GM18508 (cell line): ENCODE measurements around the gene PPP2R1B.
A peak's percentile ranks its signal among the peaks of the same experiment; 100 is the strongest.

ENCODE experiments used
- ATAC-seq: cut with Tn5 transposase; IDR thresholded peaks from one replicate; pipeline ENCODE4 v1.9.1; 2021; ENCODE audit warnings: moderate number of reproducible peaks; ENCODE audit not compliant: insufficient read depth, unreplicated experiment

The PPP2R1B gene

GRCh38 chr11:111765984-111766833 lies at the start of gene PPP2R1B:
TSS of gene PPP2R1B (minus strand) at chr11:111766389. CDS start at chr11:111766361, 28 bp downstream.
- peak; percentile 40 for ATAC-seq

- ATAC-seq = no peak
Measured at GRCh38 chr11:111815489-111815888, 49.3 kb upstream of the PPP2R1B start.

GRCh38 chr11:111814557-111815320 lies 48.5 kb upstream of the PPP2R1B start:
- no peak for ATAC-seq

DNA sequence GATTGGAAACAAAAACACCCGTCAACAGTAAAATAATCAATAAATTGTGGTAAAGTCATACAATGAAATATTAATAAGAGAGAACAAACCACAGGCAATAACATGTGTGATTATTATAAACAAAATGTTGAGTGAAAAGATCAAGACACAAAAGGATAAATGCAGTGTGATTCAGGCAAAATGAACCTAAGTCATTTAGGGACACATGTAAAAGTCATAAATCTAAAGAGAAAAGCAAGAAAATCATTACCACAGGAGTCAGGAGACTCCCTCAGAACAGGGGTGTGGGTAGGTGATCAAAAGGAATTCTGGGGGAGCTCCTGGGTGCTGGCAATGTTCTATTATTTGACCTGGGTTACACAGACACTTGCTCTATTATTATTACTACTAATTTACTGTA lies 47.9 kb upstream of the PPP2R1B start:
- ATAC-seq = no peak

DNA sequence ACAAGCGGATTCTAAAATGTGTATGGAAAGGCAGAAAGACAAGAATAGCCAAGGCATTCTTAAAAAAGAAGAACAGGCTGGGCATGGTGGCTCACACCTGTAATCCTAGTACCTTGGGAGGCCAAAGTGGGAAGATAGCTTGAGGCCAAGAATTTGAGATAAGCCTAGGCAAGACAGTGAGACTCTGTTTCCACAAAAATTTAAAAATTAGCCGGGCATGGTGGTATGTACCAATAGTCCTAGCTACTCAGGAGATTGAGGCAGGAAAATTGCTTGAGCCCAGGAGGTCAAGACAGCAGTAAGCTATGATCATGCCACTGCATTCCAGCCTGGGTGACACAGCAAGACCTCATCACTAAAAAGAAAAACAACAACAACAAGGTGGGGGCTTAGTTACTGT lies 46.0 kb upstream of the PPP2R1B start:
- no peak for ATAC-seq

DNA sequence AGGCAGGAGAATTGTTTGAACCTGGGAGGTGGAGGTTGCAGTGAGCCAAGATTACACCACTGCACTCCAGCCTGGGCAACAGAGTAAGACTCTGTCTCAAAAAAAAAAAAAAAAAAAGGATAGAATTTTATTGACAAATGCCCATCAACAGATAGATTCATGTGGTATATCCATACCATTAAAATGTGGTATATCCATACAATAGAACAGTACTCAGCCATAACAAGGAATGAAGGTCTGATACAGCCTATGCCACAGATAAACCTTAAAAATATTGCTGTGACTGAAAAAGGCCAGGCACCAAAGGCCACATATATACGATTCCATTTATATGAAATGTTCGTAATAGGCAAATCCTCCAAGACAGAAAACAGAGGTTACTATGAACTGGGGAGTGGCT lies 45.3 kb upstream of the PPP2R1B start:
- ATAC-seq = no peak

- no peak for ATAC-seq
Measured at GRCh38 chr11:111808834-111809233, 42.6 kb upstream of the PPP2R1B start.

DNA sequence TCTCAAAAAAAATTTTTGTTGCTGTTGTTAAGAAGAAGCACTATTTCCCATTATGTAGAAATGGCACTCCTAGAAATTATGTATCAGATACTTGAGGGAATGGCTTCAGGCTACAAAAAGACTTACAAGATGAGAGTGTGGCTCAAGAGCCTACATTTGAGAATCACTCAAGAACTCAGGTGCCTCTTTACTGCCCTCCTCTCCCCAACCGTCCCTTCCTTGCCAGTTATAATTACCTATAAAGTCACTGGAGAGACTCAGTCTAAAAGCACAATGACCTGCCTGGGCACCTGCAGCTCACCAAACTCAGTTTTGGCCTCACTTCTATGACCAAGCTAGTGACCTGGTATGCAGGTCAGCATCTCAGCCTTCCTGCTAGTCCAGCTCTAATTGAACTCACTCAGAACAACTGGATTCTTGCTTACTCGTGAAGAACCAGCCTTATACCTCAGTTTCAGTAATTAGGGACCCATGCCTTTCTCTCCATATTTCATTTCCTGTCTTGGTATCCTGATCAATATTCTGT lies 41.9 kb upstream of the PPP2R1B start:
- ATAC-seq = no peak

DNA sequence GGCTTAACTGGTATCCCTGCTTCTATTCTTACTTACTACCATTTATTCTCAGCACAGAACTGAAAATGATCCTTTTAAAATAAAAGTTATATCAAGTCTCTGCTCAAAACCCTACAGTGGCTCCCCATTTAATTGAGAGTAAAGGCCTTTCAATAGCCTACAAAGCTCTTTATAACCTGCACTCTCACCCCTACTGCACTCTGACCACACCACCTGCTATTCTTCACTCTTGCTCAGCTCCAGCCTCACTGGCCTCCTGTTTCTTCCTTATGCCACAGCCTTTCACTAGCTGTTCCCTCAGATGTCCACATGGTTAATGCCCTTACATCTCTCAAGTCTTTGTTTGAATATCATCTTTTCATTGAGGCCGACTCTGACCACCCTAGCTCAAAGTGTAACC lies 40.9 kb upstream of the PPP2R1B start:
- ATAC-seq = no peak

GRCh38 chr11:111801135-111801534 lies 34.9 kb upstream of the PPP2R1B start:
- no peak for ATAC-seq

GRCh38 chr11:111798279-111798678 lies 32.1 kb upstream of the PPP2R1B start:
- no peak for ATAC-seq

GRCh38 chr11:111797145-111797581 lies 31.0 kb upstream of the PPP2R1B start:
- no peak for ATAC-seq

- no peak for ATAC-seq
Measured at GRCh38 chr11:111796696-111797095, 30.5 kb upstream of the PPP2R1B start.

GRCh38 chr11:111795334-111795985 lies 29.3 kb upstream of the PPP2R1B start:
- no peak for ATAC-seq

DNA sequence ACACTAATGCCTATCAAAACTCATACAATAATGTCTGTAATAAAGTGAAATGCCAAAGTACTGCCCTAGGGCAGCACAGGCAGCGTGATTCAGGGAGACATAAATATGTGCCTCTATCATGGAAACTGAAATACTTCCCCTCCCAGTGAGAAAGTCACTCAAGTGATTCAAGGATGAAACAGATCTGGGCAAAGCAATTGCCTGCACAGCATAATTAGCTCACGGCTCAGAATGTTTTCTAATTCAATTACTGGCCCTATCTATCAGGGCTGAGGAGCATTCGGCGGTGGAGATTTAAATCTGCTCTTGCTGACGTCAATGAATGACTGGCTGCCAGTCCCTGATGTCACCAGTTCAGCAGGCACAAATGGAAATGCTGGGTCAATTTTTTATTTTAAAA lies 27.7 kb upstream of the PPP2R1B start:
- ATAC-seq = no peak

- ATAC-seq = no peak
Measured at GRCh38 chr11:111792955-111793500, 26.8 kb upstream of the PPP2R1B start.

- ATAC-seq = no peak
Measured at GRCh38 chr11:111792314-111792713, 26.1 kb upstream of the PPP2R1B start.

DNA sequence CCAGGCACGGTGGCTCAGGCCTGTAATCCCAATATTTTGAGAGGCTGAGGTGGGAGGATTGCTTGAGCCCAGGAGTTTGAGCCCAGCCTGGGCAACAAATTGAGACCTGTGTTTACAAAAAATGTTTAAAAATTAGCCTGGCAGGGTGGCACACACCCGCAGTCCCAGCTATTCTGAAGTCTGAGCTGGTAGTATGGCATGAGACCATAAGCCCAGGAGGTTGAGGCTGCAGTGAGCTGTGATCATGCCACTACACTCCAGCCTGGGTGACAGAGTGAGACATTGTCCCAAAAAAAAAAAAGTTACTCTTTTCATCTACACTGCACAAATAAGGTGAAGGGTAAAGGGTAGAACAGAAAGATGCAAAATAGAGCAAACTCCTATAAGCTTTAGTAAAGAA lies 22.3 kb upstream of the PPP2R1B start:
- no peak for ATAC-seq

DNA sequence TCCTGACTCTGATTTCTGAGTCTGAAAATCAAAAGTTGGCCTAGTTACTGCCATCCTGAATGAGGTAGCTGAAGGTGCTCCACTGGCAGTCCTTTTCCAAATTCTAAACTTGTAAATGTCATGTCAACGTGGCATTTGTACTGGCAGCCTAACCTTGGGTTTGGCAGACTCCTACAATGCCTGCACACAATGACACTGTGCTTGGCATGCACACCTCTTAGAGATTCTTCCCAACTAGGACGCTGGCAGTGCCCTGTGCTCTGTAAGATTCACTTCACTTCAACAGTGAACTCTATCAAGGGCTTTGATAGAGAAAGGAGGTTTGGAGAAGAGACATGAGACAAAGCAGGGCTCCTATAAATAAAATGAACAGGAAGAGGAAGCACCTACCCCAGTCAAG lies 21.9 kb upstream of the PPP2R1B start:
- ATAC-seq = no peak

DNA sequence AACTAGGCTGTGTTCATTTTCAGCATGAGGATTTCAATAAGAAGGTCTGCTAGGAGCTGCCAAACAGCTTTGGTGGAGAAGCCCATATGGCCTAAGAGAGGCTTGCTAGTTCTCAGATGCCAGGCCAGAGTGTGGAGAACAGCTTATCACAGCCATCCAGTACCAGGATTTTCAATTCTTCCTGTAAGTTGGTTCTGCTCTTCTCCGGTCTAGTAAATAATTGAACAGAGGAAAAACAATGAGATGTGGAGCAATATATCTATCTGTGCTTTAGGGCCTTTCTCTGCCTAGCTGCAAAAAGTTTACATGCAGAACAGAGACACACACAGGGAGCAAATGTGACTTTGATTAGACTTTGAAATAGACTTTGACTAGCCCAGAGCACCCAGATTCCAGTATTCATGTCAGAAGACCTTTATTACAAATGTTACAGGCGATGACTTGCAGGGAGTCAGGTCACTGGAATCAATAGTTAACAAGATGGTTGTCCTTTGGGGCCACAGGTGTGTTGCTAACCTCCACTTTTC lies 19.8 kb upstream of the PPP2R1B start:
- ATAC-seq = no peak
